HL-60 (cell line): ENCODE data around the gene CAPN13.

Source experiments
- POLR2AphosphoS5 ChIP-seq: IDR thresholded peaks from 2 replicates; pipeline ENCODE4 v1.6.1; 2012; ENCODE audit warnings: low read depth
- TF ChIP-seq, protein P1 (sequence below): IDR thresholded peaks from one replicate; pipeline ENCODE4 v1.5.1; 2011; ENCODE audit warnings: low read length, control low read depth, inconsistent platforms; ENCODE audit not compliant: insufficient read depth
- TF ChIP-seq, protein P2 (sequence below): IDR thresholded peaks from 2 replicates; pipeline ENCODE4 v1.6.1; 2012; ENCODE audit warnings: low read depth; ENCODE audit not compliant: insufficient replicate concordance

DNA sequence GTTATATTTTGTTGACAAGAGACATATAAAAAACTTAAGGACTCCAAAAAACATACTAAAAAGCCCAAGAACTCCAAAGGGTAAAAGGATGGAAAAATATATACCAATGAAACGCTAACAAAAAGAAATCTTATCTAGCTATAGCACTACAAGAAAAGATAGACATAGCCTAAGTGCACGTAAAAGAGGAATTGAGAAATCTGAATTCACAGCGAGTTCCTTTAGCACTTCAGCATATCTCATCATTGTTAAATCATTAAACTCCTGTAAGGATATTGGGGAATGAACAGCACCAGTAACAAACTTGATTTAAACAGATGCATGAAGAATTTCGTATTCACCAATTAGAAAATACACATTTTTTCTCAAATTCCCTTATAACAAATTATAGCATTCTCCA lies 134.1 kb downstream of the CAPN13 start:
- TF ChIP-seq, protein P1, sequence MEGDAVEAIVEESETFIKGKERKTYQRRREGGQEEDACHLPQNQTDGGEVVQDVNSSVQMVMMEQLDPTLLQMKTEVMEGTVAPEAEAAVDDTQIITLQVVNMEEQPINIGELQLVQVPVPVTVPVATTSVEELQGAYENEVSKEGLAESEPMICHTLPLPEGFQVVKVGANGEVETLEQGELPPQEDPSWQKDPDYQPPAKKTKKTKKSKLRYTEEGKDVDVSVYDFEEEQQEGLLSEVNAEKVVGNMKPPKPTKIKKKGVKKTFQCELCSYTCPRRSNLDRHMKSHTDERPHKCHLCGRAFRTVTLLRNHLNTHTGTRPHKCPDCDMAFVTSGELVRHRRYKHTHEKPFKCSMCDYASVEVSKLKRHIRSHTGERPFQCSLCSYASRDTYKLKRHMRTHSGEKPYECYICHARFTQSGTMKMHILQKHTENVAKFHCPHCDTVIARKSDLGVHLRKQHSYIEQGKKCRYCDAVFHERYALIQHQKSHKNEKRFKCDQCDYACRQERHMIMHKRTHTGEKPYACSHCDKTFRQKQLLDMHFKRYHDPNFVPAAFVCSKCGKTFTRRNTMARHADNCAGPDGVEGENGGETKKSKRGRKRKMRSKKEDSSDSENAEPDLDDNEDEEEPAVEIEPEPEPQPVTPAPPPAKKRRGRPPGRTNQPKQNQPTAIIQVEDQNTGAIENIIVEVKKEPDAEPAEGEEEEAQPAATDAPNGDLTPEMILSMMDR, result no peak
- no peak for TF ChIP-seq POLR2AphosphoS5
- TF ChIP-seq, protein P2, sequence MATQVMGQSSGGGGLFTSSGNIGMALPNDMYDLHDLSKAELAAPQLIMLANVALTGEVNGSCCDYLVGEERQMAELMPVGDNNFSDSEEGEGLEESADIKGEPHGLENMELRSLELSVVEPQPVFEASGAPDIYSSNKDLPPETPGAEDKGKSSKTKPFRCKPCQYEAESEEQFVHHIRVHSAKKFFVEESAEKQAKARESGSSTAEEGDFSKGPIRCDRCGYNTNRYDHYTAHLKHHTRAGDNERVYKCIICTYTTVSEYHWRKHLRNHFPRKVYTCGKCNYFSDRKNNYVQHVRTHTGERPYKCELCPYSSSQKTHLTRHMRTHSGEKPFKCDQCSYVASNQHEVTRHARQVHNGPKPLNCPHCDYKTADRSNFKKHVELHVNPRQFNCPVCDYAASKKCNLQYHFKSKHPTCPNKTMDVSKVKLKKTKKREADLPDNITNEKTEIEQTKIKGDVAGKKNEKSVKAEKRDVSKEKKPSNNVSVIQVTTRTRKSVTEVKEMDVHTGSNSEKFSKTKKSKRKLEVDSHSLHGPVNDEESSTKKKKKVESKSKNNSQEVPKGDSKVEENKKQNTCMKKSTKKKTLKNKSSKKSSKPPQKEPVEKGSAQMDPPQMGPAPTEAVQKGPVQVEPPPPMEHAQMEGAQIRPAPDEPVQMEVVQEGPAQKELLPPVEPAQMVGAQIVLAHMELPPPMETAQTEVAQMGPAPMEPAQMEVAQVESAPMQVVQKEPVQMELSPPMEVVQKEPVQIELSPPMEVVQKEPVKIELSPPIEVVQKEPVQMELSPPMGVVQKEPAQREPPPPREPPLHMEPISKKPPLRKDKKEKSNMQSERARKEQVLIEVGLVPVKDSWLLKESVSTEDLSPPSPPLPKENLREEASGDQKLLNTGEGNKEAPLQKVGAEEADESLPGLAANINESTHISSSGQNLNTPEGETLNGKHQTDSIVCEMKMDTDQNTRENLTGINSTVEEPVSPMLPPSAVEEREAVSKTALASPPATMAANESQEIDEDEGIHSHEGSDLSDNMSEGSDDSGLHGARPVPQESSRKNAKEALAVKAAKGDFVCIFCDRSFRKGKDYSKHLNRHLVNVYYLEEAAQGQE, result no peak
